GM18907 (cell line): ENCODE data around the gene PVALEF.

Source experiments
- ATAC-seq: cut with Tn5 transposase; IDR thresholded peaks from one replicate; pipeline ENCODE4 v1.9.1; 2021; ENCODE audit warnings: mild to moderate bottlenecking, moderate library complexity; ENCODE audit not compliant: unreplicated experiment

Gene PVALEF

DNA sequence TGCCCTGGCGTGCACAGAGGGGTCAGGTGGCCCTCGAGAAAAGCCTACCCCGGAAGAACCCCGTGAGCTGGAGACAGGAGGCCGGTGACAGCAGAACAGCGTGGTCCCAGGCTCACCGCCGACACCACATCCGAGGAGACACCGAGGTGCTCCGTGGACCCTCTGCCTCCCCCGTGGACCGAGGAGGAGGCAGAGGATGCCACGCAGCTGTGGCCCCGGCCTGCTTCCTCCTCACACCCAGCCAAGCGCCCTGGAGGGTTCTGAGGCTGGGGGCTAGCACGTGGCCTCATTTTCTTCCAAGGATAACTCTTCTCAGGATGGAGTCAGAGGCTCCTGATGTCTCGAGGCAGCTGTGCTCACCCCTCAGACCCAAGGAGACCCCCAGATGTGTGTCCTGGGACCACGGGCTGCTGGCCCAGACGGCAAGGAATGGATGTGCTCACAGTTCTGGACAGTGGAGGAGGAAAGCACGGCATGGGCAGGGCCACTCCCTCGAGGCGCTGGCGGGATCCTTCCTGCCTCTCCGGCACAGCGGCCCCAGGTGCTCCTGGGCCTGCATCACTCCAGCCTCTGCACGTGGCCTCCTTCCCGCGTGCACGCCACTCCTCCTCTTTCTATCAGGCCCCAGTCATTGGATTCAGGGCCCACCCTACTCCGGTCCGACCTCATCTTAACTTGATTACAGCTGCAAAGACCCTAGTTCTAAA is 4.4 kb upstream of the PVALEF start:
- no peak for ATAC-seq

GRCh38 chr17:81161536-81161935 is 3.8 kb upstream of the PVALEF start:
- ATAC-seq = no peak

DNA sequence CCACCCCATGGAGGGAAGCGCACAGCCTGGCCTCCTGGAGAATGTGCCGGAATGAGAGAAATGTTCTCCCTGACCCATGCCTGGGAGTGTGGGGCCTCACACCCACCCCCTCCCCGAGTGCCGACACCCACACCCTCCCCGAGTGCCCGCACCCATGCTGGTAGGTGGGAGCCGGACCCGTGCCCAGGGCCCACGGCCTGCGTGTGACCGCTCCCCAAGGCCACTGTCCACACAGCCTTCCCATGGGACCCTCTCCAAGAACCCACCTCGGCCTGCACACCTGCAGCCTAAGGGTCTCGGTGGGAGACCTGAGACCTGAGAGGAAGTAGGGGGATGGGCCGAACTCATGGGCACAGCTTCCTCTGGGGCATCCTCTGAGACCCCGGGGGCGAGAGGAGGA is 3.3 kb upstream of the PVALEF start:
- ATAC-seq = no peak

DNA sequence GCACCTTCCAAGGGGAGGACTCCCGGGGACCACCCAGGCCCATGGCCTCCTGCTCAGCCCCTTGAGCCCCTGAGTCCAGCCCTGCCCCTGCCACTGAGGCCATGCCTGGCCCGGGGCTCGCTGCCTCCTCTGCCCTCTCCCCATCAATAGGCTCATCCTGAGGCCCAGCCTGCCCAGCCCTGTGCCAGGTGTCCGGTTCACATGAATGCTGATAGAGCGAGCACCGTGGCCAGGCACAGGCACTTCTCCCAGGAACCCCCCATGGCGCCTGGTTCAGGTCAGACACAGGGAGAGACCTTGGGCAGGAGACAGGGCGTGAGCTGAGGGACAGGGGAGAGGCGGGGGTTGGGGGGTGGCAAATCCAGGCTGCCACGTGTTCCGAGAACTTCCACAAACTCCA is 2.8 kb upstream of the PVALEF start:
- no peak for ATAC-seq

GRCh38 chr17:81163051-81163695 is 2.1 kb upstream of the PVALEF start:
- ATAC-seq = no peak

GRCh38 chr17:81163703-81164370 is 1.5 kb upstream of the PVALEF start:
- no peak for ATAC-seq

DNA sequence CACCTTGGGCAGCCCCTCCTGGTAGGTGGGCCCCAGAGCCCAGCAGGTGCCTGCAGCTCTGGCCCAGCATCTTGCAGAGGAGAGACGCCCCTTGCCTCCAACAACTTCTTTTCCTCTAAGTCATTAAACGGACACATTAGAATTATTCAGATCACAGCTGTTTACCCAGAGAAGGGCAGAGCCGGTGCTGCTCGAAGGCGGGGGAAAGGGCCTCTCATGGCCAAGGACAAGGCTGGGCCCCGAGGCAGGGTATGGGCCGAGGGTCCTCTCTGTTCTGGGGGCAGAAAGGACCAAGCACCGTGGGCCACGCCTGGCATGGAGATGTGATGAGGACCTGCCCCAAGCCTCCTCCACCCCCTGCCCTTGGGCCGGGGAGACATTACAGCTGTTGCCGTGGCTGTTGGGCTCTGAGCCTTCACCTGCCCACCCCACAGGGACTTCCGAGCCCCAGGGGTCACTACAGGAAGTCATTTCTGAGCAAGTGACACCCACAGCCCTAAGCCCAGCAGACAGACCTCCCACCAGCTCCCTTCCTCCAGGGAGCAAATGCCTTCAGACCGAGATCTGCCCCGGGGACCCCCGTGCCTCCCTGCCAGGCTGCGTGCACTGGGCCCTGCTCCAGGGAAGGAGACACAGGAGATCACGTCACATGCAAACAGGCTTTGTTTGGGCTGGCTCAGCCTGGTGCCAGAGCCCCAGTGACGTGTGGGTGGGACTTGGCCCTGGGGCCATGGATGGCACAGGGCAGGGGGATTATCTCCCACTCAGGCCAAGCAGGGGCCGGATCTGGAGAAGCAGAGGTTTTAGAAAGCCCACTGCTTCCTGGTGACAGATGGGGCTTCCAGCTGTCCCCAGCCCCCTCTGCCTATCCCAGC is 699 bp upstream of the PVALEF start:
- no peak for ATAC-seq

GRCh38 chr17:81166033-81166492 is 756 bp downstream of the PVALEF start, which contains the start of gene AATK:
TSS of gene AATK (minus strand) at chr17:81166221. CDS start at chr17:81165992, 229 bp downstream.
- no peak for ATAC-seq

- no peak for ATAC-seq
These were observed 1.9 kb downstream of the PVALEF start for GRCh38 chr17:81167194-81167524.

GRCh38 chr17:81167638-81168037 is 2.3 kb downstream of the PVALEF start:
- ATAC-seq = no peak

GRCh38 chr17:81169870-81170309 is 4.6 kb downstream of the PVALEF start:
- ATAC-seq = no peak

DNA sequence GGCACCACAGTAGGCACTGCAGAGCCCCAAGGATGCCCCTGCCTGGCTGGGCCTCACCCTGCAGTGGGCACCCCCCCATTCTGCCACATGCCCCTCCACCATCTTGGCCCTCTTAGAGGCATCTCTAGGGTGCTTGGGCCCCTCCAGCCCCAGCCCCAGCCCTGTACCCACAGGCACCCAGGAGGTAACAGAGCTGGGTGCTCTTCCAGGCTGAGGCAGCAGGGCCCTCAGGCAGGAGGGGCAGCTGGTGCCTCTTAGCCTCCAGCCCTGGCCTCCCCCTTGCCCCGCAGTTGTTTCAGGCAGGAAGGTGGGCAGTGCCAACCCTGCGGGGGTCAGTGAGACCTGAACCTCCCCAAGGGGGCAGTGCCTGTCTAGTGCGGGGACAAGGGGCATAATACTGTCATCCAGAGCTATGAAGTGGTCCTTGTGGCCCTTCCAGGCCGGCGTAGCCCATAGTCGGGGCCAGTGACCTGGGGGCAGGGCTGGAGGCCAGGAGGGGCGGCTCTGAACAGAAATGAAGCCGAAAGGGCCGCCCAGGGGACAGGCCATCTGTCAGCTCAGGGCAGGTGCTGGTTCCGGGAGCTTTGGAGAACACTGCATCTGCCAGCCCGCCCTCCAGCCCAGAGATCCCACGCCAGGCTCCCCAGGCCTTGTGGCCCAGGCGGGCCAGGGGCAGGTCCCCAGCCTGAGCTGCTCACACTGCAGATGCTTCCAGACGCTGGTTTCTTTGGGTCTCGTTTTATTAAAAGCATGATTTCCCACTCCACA is 5.6 kb downstream of the PVALEF start:
- no peak for ATAC-seq

GRCh38 chr17:81171941-81172340 is 6.6 kb downstream of the PVALEF start:
- ATAC-seq = no peak

DNA sequence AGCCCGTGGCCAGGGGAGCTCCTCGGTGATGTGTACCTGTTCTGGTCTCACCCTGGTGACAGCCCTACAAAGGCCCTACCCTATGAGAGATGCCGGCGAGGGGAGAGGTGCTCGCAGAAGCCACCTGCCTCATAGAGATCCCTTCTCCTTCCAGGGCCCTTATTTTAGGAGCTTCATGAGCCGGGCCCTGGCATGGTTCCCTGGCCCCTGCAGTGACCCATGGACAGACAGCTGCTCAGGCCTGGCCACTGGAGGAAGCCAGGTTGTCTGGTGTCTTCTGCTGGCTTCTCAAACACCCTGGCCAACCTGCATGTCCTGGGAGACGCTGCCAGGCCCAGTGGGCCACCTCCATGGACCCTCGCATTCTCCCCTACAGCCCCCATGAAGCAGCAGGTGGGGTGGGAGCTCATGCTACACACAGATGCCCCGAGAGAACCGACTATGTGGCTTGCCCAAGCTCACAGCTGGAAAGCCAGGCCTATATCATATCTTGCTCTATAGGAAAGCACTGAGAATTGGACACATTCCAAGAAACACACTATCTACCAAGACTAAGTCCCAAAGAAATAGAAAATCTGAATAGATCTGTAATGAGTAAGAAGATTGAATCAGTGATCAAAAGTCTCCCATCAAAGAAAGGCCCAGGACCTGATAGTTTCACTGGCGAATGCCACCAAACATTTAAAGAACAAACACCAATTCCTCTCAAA is 7.9 kb downstream of the PVALEF start:
- no peak for ATAC-seq

- no peak for ATAC-seq
These were observed 8.5 kb downstream of the PVALEF start for GRCh38 chr17:81173762-81174155.

DNA sequence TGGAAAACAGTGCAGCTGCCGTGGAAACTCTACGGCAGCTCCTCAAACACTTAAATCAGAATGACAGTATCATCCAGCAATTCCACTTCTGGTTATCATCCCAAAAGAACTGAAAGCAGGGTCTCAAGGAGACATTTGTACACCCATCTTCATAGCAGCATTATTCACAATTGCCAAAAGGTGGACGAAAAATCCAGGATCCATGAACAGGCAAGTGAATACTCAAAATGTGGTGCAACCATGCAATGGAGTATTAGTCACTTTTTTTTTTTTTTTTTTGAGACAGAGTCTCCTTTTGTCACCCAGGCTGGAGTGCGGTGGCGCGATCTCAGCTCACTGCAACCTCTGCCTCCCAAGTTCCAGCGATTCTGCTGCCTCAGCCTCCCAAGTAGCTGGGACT is 11.4 kb downstream of the PVALEF start:
- ATAC-seq = no peak

DNA sequence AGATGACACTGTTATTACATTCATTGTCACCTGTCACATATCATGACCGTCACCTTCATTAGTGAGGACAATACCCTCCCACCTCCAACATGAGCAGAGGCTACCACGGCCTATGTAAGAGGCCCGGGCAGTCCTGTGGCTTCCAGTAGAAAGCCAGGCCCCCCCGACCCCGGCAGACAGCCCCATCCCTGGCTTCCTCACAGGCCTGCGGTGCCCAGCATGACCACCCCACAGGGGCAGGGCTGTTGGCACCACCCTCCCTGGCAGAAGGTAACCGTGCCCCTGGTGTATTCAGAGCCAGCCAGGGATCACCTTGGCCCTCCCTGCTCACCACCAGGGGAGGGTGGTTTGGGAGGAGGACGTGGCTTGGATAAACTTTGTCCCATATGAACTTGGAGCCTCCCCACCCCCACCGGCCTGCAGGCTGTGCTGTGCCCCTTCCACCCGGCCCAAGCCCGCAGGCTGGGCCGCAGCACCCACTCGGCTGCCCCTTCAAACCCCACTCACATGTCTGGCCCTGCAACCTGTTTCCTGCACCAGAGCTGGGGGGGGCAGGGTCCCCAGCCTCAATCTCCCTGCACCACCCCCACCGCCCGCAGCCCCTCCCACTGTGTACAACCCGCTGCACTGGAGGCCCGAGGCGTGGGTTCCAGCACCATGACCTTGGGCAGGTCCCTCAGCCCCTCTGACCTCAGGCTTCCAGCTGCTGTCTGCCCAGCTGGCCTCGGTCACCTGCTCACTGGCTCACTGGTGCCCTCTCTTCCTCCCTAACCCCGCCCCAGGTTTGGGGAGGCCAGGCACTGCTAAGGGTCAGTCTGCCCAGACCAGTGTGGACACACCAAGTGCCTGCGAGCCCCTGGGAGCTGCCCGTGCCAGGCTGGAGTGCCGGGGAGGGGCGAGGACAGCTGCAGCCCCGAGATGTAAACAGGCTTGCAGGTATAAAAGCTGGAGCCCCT is 13.1 kb downstream of the PVALEF start:
- ATAC-seq = no peak

GRCh38 chr17:81179220-81179619 is 13.9 kb downstream of the PVALEF start:
- ATAC-seq = no peak

GRCh38 chr17:81179861-81180260 is 14.6 kb downstream of the PVALEF start:
- no peak for ATAC-seq
